ENCODE measurements around the gene AGPAT2.

DNA sequence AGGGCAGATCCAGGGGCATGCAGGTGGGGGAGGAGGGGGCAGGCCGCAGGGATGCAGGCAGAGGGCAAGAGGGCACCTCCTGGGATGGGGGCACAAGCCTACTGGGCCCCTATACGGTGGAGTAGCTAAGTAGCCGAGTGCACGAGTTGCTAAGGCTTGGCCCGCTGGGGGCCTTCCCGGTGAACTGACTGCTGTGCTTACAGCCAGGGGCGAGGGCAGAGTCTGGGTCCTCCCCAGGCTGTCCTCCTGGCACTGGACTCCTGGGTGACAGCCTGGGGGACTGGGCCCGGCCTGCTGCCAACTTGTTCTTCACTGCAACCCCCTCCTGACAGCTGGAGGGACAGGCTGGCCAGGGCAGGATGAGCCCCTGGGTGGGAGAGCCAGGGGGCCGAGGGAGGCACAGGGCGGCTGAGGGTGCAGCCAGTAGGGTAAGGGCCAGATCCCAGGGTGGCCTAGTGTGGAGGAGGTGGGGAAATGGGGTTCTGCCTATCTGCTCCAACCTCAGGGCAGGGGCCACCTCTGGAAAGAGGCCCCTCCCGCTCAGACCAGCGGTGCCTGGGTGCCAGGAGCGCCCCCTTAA, 26.2 kb downstream of the AGPAT2 start:
- TF ChIP-seq CTCF (IDR thresholded peaks at IDR 0.05; ENCODE audit: borderline replicate concordance, extremely low read depth, low read length, poor library complexity, severe bottlenecking) = no peak
- TF ChIP-seq EZH2 (IDR thresholded peaks at IDR 0.05; ENCODE audit: borderline replicate concordance, low read depth, low read length, severe bottlenecking) = no peak

Measured in DND-41 (cell line).